Measurements from ENCODE around the gene KCNQ1. TPM values are rescaled to one million over a fixed set of nuclear protein-coding genes. Genes with fewer than 3 reads are reported as not detected.

Gene KCNQ1
- total RNA-seq, 2 donors from 2014 or later: 4.4 to 25.3 TPM

GRCh38 chr11:2467695-2468055 is 22.9 kb downstream of the KCNQ1 start:
- ATAC-seq (ENCODE audit: insufficient number of reproducible peaks, low FRiP score, low read depth) (no peak), DNase-seq (ENCODE audit: low spot score) (no peak)
- Histone ChIP-seq H3K4me1 (ENCODE audit: control insufficient read depth in 1 of 2, low read depth in 2 of 2) (no peaks in the 10 kb centered on the region), H3K27me3 (replicated peaks; ENCODE audit: insufficient read depth) (no peaks in the 10 kb centered on the region), H3K27ac (no peak overlapping the region), H3K9me3 (no peaks in the 10 kb centered on the region), H3K4me3 (no peak overlapping the region), H3K36me3 (no peaks in the 10 kb centered on the region)
- no peak for TF ChIP-seq CTCF (IDR thresholded peaks at IDR 0.05)

GRCh38 chr11:2468363-2469235 is 23.8 kb downstream of the KCNQ1 start:
- no peaks in the 10 kb centered on the region for H3K27me3 ChIP-seq (replicated peaks; ENCODE audit: insufficient read depth)
- ATAC-seq (ENCODE audit: insufficient number of reproducible peaks, low FRiP score, low read depth) (no peak), DNase-seq (ENCODE audit: low spot score) (no peak)
- H3K4me3 ChIP-seq: no peak overlapping the region
- H3K27ac ChIP-seq: no peak overlapping the region
- H3K4me1 ChIP-seq (ENCODE audit: control insufficient read depth in 1 of 2, low read depth in 2 of 2): no peaks in the 10 kb centered on the region
- no peak for TF ChIP-seq CTCF (IDR thresholded peaks at IDR 0.05)
- no peaks in the 10 kb centered on the region for H3K9me3 ChIP-seq
- H3K36me3 ChIP-seq: no peaks in the 10 kb centered on the region

- no peak for DNase-seq (ENCODE audit: low spot score)
- Histone ChIP-seq H3K27ac (no peak overlapping the region), H3K36me3 (no peaks in the 10 kb centered on the region), H3K4me1 (ENCODE audit: control insufficient read depth in 1 of 2, low read depth in 2 of 2) (no peaks in the 10 kb centered on the region), H3K9me3 (no peaks in the 10 kb centered on the region), H3K4me3 (no peak overlapping the region), H3K27me3 (replicated peaks; ENCODE audit: insufficient read depth) (no peaks in the 10 kb centered on the region)
- TF ChIP-seq CTCF (IDR thresholded peaks at IDR 0.05): no peak
- ATAC-seq (ENCODE audit: insufficient number of reproducible peaks, low FRiP score, low read depth): no peak
Measured at GRCh38 chr11:2470495-2470894, 25.7 kb downstream of the KCNQ1 start.

GRCh38 chr11:2471048-2471803 is 26.4 kb downstream of the KCNQ1 start:
- Histone ChIP-seq H3K4me3 (no peak overlapping the region), H3K36me3 (no peaks in the 10 kb centered on the region), H3K27ac (no peak overlapping the region), H3K9me3 (no peaks in the 10 kb centered on the region), H3K27me3 (replicated peaks; ENCODE audit: insufficient read depth) (no peaks in the 10 kb centered on the region), H3K4me1 (ENCODE audit: control insufficient read depth in 1 of 2, low read depth in 2 of 2) (no peaks in the 10 kb centered on the region)
- DNase-seq (ENCODE audit: low spot score): no peak
- no peak for TF ChIP-seq CTCF (IDR thresholded peaks at IDR 0.05)
- ATAC-seq (ENCODE audit: insufficient number of reproducible peaks, low FRiP score, low read depth): no peak

GRCh38 chr11:2471804-2472096 is 26.9 kb downstream of the KCNQ1 start:
- Histone ChIP-seq H3K27me3 (replicated peaks; ENCODE audit: insufficient read depth) (no peaks in the 10 kb centered on the region), H3K36me3 (no peaks in the 10 kb centered on the region), H3K9me3 (no peaks in the 10 kb centered on the region), H3K27ac (no peak overlapping the region), H3K4me3 (no peak overlapping the region), H3K4me1 (ENCODE audit: control insufficient read depth in 1 of 2, low read depth in 2 of 2) (no peaks in the 10 kb centered on the region)
- no peak for ATAC-seq (ENCODE audit: insufficient number of reproducible peaks, low FRiP score, low read depth)
- DNase-seq (ENCODE audit: low spot score): no peak
- no peak for TF ChIP-seq CTCF (IDR thresholded peaks at IDR 0.05)
